PC-9 (cell line): Measurements from ENCODE around the gene ELAVL4. TPM values are rescaled to one million over a fixed set of nuclear protein-coding genes. Genes with fewer than 3 reads are reported as not detected.

ENCODE experiments used
- BruUV-seq: library from RNA; stranded (reverse); fragments of 400-500 nt; replicated peaks from 2 replicates; lab custom pipeline; 2021; lab: Mats Ljungman, UMichigan
- CTCF ChIA-PET: fragments of 300-600 bp; sonication (Branson Sonifier 250); formaldehyde crosslinking; loops from one replicate; lab custom pipeline; 2022; ENCODE audit warnings: antibody characterized with exemption; lab: Charles Lee
- POLR2A ChIA-PET: fragments of 300-600 bp; sonication (Branson Sonifier 250); formaldehyde crosslinking; loops from one replicate; lab custom pipeline; 2022; ENCODE audit warnings: antibody characterized with exemption; ENCODE audit not compliant: unreplicated experiment; lab: Charles Lee
- DNase-seq, 2 experiments: peaks; one replicate each; pipeline versions ENCODE4 v3.0.0 to v3.0.0-alpha.2; 2015 to 2022; ENCODE audit warnings: mixed read lengths in 1 of 2
- H2AFZ ChIP-seq: fragments of 200-600 bp; sonication (generic); 2 replicates; pipeline ENCODE4 v1.8.1; 2017; ENCODE audit warnings: antibody characterized with exemption
- H3F3A ChIP-seq: fragments of 200-600 bp; sonication (generic); 2 replicates; pipeline ENCODE4 v1.8.1; 2017; ENCODE audit warnings: antibody characterized with exemption, mild to moderate bottlenecking, low read depth; ENCODE audit not compliant: insufficient read depth
- H3K27ac ChIP-seq: fragments of 200-600 bp; sonication (generic); 2 replicates; pipeline ENCODE4 v1.6.1; 2016; ENCODE audit warnings: mixed run types
- H3K27me3 ChIP-seq: fragments of 200-600 bp; sonication (generic); 2 replicates; pipeline ENCODE4 v1.6.1; 2016; ENCODE audit warnings: low read depth, mixed run types; ENCODE audit not compliant: insufficient read depth
- H3K36me3 ChIP-seq: fragments of 200-600 bp; sonication (generic); 2 replicates; pipeline ENCODE4 v1.6.1; 2016; ENCODE audit warnings: low read depth, mixed run types
- H3K4me1 ChIP-seq: fragments of 200-600 bp; sonication (generic); replicated peaks from 2 replicates; pipeline ENCODE4 v1.6.1; 2016; ENCODE audit warnings: mixed run types; ENCODE audit not compliant: insufficient read depth
- H3K4me2 ChIP-seq: fragments of 200-600 bp; sonication (generic); 2 replicates; pipeline ENCODE4 v1.6.1; 2017; ENCODE audit warnings: mixed run types
- H3K4me3 ChIP-seq: fragments of 200-600 bp; sonication (generic); 2 replicates; pipeline ENCODE4 v1.6.1; 2016; ENCODE audit warnings: mixed run types
- H3K79me2 ChIP-seq: fragments of 200-600 bp; sonication (generic); 2 replicates; pipeline ENCODE4 v1.6.1; 2017; ENCODE audit warnings: low read depth, mixed run types
- H3K9me2 ChIP-seq: fragments of 200-600 bp; sonication (generic); 2 replicates; pipeline ENCODE4 v1.8.1; 2017; ENCODE audit warnings: mild to moderate bottlenecking; ENCODE audit not compliant: insufficient read depth
- H3K9me3 ChIP-seq: fragments of 200-600 bp; sonication (generic); 2 replicates; pipeline ENCODE4 v1.8.1; 2016; ENCODE audit warnings: low read depth; ENCODE audit not compliant: insufficient read depth
- H4K20me1 ChIP-seq: fragments of 200-600 bp; sonication (generic); 2 replicates; pipeline ENCODE4 v1.8.1; 2017; ENCODE audit not compliant: insufficient read depth
- CTCF ChIP-seq: fragments of 200-600 bp; sonication (generic); conservative IDR thresholded peaks from 2 replicates; pipeline ENCODE4 v1.6.1; 2017; ENCODE audit warnings: mixed run types, antibody characterized with exemption, mild to moderate bottlenecking, moderate library complexity
- EZH2 ChIP-seq: fragments of 200-600 bp; sonication (generic); IDR thresholded peaks from 2 replicates; pipeline ENCODE4 v1.8.0; 2017; ENCODE audit warnings: antibody characterized with exemption, low read depth
- intact Hi-C: fragments of 100-400 bp; cut with micrococcal nuclease; formaldehyde crosslinking; loops from one replicate; pipeline ENCODE4 v1.10.0; 2022; ENCODE audit not compliant: unreplicated experiment
- total RNA-seq: library from RNA; stranded (reverse); gene quantifications from 2 replicates; pipeline ENCODE4 v1.2.3, GENCODE V29; 2021

The ELAVL4 gene
- total RNA-seq, 1 experiment from 2014 or later = not detected

GRCh38 chr1:50218344-50219120 lies 109.8 kb downstream of the ELAVL4 start:
- Histone ChIP-seq H3K4me3 (no peak overlapping the region), H3K4me2 (no peak overlapping the region), H2AFZ (no peak overlapping the region), H3K36me3 (no peaks in the 10 kb centered on the region), H3K9me2 (no peaks in the 10 kb centered on the region), H3K27me3 (0 out of 2 replicates have a peak, but pooled peaks cover 5% of the 10 kb centered on the region), H4K20me1 (no peaks in the 10 kb centered on the region), H3F3A (no peaks in the 10 kb centered on the region), H3K79me2 (no peaks in the 10 kb centered on the region), H3K4me1 (no peaks in the 10 kb centered on the region), H3K27ac (no peak overlapping the region), H3K9me3 (no peaks in the 10 kb centered on the region)
- no peak for TF ChIP-seq EZH2
- no peak for TF ChIP-seq CTCF
- DNase-seq = no peak
- BruUV-seq = no TSS peak
- intact Hi-C loops = no loop called here
- ChIA-PET POLR2A (no interaction called here), CTCF (no interaction called here)

- H3F3A ChIP-seq = no peaks in the 10 kb centered on the region
- H3K4me3 ChIP-seq = no peak overlapping the region
- H3K36me3 ChIP-seq = no peaks in the 10 kb centered on the region
- H3K9me3 ChIP-seq = no peaks in the 10 kb centered on the region
- no peak overlapping the region for H2AFZ ChIP-seq
- ChIA-PET CTCF (no interaction called here), POLR2A (no interaction called here)
- H3K79me2 ChIP-seq = no peaks in the 10 kb centered on the region
- TF ChIP-seq CTCF = no peak
- no peak for TF ChIP-seq EZH2
- H3K27me3 ChIP-seq = no peaks in the 10 kb centered on the region
- no TSS peak for BruUV-seq
- H4K20me1 ChIP-seq = no peaks in the 10 kb centered on the region
- no peaks in the 10 kb centered on the region for H3K9me2 ChIP-seq
- no peak for DNase-seq
- no peak overlapping the region for H3K4me2 ChIP-seq
- intact Hi-C loops = no loop called here
- no peaks in the 10 kb centered on the region for H3K4me1 ChIP-seq
- H3K27ac ChIP-seq = no peak overlapping the region
Observed at GRCh38 chr1:50228871-50229384, 120.2 kb downstream of the ELAVL4 start.

GRCh38 chr1:50231209-50231608 lies 122.5 kb downstream of the ELAVL4 start:
- Histone ChIP-seq H3K4me3 (no peak overlapping the region), H3K27me3 (no peaks in the 10 kb centered on the region), H3F3A (no peaks in the 10 kb centered on the region), H3K27ac (no peak overlapping the region), H4K20me1 (no peaks in the 10 kb centered on the region), H3K36me3 (no peaks in the 10 kb centered on the region), H3K4me1 (no peaks in the 10 kb centered on the region), H3K9me2 (no peaks in the 10 kb centered on the region), H3K9me3 (no peaks in the 10 kb centered on the region), H3K79me2 (no peaks in the 10 kb centered on the region), H3K4me2 (no peak overlapping the region), H2AFZ (no peak overlapping the region)
- ChIA-PET POLR2A (no interaction called here), CTCF (no interaction called here)
- no TSS peak for BruUV-seq
- intact Hi-C loops = no loop called here
- no peak for DNase-seq
- TF ChIP-seq CTCF (no peak), EZH2 (no peak)
